Fibroblast of skin of left biceps (primary cell): Measurements from ENCODE around the gene PHKA2.

ENCODE experiments used
- DNase-seq, 2 experiments: peaks; one replicate each; pipeline ENCODE4 v3.0.0-alpha.2; 2013; ENCODE audit warnings: low read depth in 2 of 2

Gene PHKA2

GRCh38 chrX:18974993-18975392 is 8.9 kb downstream of the PHKA2 start:
- DNase-seq = no peak

- DNase-seq = no peak
These were observed 10.3 kb downstream of the PHKA2 start for GRCh38 chrX:18973527-18974192.

DNA sequence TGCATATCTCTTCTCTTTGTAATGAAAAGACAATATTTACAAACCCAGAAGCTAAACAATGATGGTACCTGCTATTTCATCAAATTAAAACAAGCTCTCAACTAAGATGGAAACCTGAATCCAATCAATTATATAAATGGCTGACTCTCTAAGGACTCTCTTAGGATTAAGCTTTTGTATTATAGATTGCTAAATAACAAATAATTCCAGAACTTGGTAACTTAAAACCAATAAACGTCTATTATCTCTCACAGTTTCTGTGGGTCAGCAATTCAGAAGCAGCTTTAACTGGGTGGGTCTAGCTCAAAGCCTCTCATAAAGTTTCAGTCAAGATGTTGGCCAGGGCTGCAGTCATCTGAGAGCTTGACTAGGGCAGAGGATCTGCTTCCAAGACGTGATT is 12.4 kb downstream of the PHKA2 start:
- no peak for DNase-seq

GRCh38 chrX:18970465-18970864 is 13.4 kb downstream of the PHKA2 start:
- DNase-seq = no peak

DNA sequence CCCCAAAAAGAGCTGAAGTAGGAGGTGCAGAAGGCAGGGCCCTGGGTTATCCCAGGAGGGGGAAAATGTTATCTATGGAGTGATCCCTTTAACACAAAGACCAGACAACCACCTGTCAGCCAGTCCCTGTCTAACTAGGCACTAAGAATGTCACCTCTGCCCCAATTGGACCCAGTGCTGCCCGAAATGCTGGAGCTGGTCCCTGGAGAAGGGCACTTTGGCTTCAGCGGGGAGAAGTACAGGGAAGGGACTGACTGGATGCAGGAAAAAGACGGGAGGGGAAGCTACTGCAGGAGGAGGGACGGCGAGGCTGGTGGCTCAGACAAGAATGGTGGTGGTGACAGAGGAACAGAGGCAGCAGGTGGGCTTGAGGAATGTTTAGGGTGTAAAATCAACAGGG is 17.3 kb downstream of the PHKA2 start:
- no peak for DNase-seq

GRCh38 chrX:18964901-18965300 is 19.0 kb downstream of the PHKA2 start:
- no peak for DNase-seq

DNA sequence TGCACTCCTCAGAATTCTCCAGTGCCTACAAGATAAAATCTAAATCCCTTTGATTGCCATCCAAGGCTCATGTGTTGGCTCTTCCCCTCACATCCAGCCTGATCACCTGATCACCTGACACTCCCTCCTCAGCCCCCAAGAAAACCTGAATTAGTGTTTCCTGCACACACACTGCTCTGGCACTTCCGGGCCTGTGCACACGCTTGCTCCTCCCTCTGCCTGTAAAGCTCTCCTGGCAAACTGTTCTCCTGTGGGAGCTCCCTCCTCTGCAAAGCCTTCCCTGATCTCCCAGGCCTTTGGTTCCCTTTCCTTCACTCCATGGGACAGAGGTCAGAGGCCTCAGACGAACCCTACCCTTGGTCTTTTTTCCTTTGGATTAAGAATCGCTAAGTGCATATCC is 19.9 kb downstream of the PHKA2 start:
- DNase-seq = no peak

GRCh38 chrX:18962329-18962728 is 21.6 kb downstream of the PHKA2 start:
- no peak for DNase-seq

GRCh38 chrX:18961686-18962085 is 22.2 kb downstream of the PHKA2 start:
- no peak for DNase-seq

DNA sequence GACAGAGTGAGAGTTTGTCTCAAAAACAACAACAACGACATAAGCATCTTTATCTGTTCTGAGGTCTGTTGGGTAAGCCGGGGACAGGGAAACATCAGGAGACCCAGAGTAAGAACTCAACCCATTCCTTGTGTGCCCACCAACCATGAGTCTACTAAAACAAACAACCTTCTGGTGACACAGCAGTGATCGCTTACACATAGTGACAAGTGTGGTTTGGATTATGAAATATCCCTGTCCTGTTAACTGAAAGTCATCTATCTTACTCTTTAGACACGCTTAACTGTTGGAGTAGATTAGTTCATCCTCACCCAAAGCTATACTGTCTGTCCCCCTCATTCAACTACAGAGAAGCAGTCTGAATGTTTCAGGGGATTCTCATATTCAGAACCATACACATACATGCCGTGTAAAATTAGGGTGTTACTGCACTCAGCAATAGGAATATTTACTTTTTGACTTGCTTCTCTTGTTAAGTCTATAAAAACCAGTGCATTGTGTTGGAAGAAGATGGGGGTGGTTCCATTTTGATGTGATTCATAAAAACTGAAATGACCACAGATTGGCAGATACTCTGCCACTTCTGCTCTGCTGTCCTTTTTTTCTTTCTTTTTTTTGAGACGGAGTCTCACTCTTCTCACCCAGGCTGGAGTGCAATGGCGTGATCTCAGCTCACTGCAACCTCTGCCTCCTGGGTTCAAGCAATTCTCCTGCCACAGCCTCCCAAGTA is 27.4 kb downstream of the PHKA2 start:
- no peak for DNase-seq

- no peak for DNase-seq
These were observed 28.2 kb downstream of the PHKA2 start for GRCh38 chrX:18955676-18956075.

- DNase-seq = no peak
These were observed 32.9 kb downstream of the PHKA2 start for GRCh38 chrX:18951032-18951431.

- no peak for DNase-seq
These were observed 34.0 kb downstream of the PHKA2 start for GRCh38 chrX:18949944-18950301.

DNA sequence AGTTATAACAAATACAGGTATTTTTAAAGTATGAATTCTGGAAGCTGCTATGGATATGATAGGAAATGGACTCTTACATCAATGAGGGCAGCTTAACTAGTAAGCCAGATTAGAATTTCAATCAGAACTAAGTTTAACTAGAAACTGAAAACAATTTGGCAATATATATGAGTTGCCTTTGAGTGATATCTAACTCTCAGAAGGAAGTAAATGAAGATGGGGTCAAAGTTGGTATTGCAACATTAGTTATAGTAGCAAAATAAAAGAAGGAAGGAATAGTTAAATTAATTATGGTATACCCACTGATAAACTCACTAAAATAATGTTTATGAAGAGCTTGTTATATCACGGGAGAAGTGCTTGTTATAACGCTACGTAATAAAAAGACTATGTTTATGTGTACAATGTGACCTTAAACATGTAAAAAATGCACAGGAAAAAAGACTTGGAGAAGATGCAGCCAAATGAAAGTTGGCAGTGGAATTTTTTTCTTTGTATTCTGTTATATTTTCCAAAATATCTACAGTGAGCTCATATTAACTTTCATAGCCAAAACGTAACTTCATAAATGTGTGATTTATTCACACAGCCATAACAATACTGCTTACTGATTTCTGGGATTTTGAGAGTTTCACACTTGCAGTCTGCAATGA is 34.5 kb downstream of the PHKA2 start:
- no peak for DNase-seq

- no peak for DNase-seq
These were observed 37.3 kb downstream of the PHKA2 start for GRCh38 chrX:18946611-18947010.

- no peak for DNase-seq
These were observed 37.8 kb downstream of the PHKA2 start for GRCh38 chrX:18946157-18946556.

GRCh38 chrX:18945483-18945882 is 38.4 kb downstream of the PHKA2 start:
- no peak for DNase-seq

DNA sequence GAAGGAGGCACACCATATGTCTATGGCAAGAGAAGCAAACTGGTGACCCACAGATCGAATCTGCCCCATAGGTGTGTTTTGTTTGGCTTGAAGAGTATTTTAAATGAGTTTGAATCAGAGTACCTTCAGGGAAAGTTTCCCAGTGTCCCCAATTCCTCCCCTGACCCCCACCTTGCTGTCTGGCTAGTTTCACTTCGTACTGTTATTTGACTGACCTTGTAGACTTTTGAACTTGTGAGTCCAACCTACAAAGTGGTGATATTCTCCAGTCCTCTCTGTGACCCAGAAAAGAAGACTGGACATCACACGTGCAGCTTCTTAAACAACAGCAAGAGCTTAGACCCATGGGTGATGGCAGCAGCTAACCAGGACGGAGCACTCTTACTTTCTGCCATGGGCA is 39.4 kb downstream of the PHKA2 start:
- no peak for DNase-seq

GRCh38 chrX:18941896-18942295 is 42.0 kb downstream of the PHKA2 start:
- no peak for DNase-seq

- no peak for DNase-seq
These were observed 45.2 kb downstream of the PHKA2 start for GRCh38 chrX:18938710-18939109.

DNA sequence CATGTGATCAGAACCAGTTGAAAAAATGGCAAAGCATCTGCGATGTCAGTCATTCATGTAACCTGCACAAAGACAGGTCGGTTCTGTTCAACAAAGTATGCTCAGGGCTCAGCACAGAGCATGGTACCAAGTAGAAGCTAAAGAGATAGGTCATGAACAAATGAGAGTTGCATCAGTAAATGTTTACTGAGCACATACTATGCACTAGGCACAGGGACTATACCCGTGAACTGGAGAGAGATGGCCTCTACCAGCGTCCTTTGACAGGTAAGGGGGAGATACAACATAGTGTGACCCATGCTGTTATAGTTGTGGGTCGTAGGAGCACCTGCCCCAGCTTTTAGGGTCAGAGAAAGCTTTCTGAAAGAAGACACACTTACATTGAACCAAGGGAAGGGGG is 46.7 kb downstream of the PHKA2 start:
- no peak for DNase-seq

GRCh38 chrX:18935893-18936292 is 48.0 kb downstream of the PHKA2 start:
- DNase-seq = no peak

GRCh38 chrX:18934708-18935107 is 49.2 kb downstream of the PHKA2 start:
- no peak for DNase-seq
